ENCODE measurements around the gene XPR1.

The XPR1 gene

DNA sequence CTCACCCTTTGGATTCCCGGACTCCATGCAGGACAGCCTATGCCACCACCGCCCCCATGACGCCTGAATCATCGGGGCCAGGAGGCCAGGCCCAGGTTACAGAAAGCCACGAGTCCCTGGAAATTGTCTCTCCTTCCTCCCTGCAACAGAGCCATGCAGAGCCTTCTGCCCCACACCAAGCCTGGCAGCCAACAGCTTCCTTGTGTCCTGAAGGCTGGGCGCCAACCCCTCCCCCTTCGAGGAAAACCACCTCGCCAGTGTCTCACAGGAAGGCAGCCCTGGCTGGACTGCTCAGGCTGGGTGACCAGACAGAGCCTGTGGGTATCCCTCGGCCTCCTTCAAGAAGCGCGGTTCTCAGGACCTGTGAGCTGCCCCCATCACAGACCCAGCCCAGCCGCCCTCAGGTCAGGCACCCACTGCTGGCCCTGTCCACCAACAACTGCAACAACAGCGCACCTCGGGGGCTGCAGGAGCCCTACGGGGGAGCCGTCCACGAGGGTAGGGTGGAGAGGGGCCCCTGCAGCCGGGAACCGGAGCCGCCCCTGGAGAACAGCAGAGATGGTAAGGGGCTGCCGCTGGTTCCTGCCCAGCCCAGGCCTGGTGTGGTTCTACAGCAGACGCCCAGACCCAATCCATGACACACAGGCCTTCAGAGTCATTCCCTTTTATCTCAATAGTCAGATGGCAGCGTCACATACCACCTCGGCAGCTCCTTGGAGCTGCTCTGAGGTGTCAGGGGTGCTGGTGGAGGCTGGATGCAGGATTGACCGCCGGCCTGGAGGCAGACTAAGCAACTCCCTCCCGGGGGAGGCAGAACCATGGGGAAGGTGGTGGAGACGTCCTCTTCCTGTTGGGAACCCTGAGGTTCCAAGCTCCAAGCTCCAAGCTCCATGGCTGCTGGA, 304.5 kb downstream of the XPR1 start:
- no peak for DNase-seq

GRCh38 chr1:180937012-180937372, 305.2 kb downstream of the XPR1 start:
- no peak for DNase-seq

- no peak for DNase-seq
These were observed 305.9 kb downstream of the XPR1 start for GRCh38 chr1:180937624-180938225.

- DNase-seq: no peak
These were observed 307.4 kb downstream of the XPR1 start for GRCh38 chr1:180939073-180939710.

DNA sequence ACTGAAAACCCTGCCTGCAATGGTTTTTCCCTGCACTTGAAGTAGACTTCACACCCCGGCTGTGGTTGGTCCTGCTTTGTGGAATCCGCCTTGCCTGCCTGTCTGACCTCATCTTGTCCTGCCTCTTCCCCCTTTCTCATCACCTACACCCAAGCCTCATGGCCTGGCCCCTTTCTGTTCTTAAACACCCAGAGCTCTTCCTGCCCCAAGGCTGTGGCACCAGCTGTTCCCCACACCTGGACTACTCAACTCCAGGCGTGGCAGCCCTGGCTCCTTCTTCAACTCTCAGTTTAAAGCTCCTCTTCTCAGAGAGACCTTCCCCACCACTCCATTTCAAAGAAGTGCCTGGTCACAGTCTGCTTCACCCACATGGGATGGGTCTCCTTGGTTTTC, 307.9 kb downstream of the XPR1 start:
- DNase-seq: no peak

All from activated CD4-positive, CD25-positive, alpha-beta regulatory T cell treated with anti-CD3 and anti-CD28 coated beads, Interleukin-2, amount 50 U/mL, for 72 hours (primary cell).